ENCODE data around the gene FBXW5.

Gene FBXW5

DNA sequence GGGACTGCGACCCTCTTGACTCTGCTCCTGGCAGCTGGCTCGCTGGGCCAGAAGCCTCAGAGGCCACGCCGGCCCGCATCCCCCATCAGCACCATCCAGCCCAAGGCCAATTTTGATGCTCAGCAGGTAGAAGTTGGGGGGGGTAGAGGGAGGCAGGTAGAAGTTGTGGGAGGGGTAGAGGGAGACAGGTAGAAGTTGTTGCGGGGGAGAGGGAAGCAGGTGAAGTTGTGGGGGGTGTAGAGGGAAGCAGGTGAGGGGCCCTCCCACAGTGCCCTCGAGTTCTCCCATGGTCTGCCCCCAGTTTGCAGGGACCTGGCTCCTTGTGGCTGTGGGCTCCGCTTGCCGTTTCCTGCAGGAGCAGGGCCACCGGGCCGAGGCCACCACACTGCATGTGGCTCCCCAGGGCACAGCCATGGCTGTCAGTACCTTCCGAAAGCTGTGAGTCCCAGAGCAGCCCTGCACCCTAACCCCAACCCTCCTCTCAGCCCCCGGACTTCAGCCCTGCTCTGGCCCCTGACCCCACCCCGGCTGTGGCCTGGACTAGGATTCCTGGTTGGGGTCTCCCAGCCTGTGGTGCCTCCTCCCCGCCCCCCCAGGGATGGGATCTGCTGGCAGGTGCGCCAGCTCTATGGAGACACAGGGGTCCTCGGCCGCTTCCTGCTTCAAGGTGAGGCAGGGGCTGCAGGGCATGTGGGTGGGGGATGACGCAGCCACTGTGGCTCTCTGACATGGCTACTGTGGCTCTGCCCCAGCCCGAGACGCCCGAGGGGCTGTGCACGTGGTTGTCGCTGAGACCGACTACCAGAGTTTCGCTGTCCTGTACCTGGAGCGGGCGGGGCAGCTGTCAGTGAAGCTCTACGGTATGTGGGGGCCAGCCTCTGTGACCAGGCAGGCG is 1.0 kb upstream of the FBXW5 start:
- TF ChIP-seq, protein P1, sequence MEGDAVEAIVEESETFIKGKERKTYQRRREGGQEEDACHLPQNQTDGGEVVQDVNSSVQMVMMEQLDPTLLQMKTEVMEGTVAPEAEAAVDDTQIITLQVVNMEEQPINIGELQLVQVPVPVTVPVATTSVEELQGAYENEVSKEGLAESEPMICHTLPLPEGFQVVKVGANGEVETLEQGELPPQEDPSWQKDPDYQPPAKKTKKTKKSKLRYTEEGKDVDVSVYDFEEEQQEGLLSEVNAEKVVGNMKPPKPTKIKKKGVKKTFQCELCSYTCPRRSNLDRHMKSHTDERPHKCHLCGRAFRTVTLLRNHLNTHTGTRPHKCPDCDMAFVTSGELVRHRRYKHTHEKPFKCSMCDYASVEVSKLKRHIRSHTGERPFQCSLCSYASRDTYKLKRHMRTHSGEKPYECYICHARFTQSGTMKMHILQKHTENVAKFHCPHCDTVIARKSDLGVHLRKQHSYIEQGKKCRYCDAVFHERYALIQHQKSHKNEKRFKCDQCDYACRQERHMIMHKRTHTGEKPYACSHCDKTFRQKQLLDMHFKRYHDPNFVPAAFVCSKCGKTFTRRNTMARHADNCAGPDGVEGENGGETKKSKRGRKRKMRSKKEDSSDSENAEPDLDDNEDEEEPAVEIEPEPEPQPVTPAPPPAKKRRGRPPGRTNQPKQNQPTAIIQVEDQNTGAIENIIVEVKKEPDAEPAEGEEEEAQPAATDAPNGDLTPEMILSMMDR (IDR thresholded peaks at IDR 0.05; ENCODE audit: poor library complexity, severe bottlenecking) = no peak
- Histone ChIP-seq H3K36me3 (ENCODE audit: low read depth) (peaks cover 23% of the 10 kb centered on the region), H3K9me3 (ENCODE audit: severe bottlenecking) (no peaks in the 10 kb centered on the region), H3K27me3 (ENCODE audit: insufficient read depth, poor library complexity, severe bottlenecking) (no peaks in the 10 kb centered on the region), H3K4me1 (ENCODE audit: insufficient read depth, poor library complexity, severe bottlenecking) (peaks cover 9% of the 10 kb centered on the region), H3K27ac (ENCODE audit: poor library complexity, severe bottlenecking) (no peak overlapping the region), H3K4me3 (ENCODE audit: severe bottlenecking) (no peak overlapping the region)
- no peak for ATAC-seq (ENCODE audit: low read depth)
- DNase-seq (ENCODE audit: low spot score) = no peak

DNA sequence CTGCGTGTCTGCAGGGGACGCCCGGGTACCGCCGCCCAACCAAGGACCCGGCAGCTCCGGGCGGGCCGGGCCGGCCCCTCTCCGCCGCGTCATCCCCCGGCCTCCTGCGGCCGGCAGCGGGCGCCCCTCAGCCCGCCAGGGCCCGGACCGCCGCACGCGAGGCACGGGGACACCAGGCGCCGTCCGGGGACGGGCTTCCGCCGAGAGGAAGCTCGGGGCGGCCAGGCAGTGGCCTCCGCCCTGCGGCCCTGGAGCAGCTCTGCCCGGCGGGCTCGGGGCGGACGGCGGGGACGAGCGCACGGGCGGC is 373 bp downstream of the FBXW5 start:
- Histone ChIP-seq H3K36me3 (ENCODE audit: low read depth) (peaks cover 31% of the 10 kb centered on the region), H3K27ac (ENCODE audit: poor library complexity, severe bottlenecking) (peak overlapping the region; percentile 69), H3K27me3 (ENCODE audit: insufficient read depth, poor library complexity, severe bottlenecking) (no peaks in the 10 kb centered on the region), H3K4me1 (ENCODE audit: insufficient read depth, poor library complexity, severe bottlenecking) (peaks cover 9% of the 10 kb centered on the region), H3K4me3 (ENCODE audit: severe bottlenecking) (peak overlapping the region; percentile 98), H3K9me3 (ENCODE audit: severe bottlenecking) (no peaks in the 10 kb centered on the region)
- DNase-seq (ENCODE audit: low spot score) (peak; percentile 53), ATAC-seq (ENCODE audit: low read depth) (peak; percentile 24)
- TF ChIP-seq, protein P1 (IDR thresholded peaks at IDR 0.05; ENCODE audit: poor library complexity, severe bottlenecking) = no peak

DNA sequence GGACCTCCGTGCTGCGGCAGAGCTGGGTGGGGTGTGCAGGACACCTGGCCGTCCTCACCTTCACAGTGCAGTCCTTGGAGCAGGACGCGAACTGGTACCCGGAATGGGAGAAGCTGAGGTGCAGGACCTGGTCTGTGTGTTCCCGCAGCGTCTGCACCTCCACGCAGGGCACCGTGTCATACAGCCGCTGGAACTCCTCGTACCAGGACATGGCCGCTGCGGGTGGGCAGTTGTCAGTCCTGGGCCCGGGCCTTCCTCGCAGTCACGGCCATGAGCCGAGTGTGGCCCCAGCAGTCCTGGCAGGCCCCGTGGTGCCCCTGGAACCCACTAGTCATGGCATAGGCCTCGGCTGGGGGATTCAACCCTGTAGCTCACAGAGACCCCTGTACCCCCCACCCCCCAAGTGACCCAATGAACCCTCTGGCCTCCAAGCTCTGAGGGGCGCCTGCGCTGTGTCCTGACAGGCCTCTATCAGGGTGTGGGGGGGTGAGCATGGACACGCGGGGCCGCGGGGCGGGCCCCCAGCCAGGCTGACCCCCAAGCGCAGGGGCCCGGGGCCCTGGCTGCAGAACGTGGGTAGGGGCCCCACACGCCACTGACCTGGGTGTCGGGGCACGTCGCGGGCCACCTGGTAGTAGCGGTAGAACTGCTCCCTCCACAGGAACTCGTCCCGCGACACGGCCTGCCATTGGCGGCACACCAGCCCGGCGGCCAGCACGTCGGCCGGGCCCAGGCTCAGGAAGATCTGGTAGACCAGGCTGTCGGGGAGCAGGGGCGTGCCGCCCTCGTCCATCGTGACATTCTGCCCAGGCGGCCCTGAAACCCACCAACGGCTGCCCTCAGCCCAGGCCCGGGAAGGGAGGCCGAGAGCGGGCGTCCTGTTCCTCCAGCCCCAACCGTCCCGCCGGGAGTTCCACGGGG is 987 bp downstream of the FBXW5 start:
- no peaks in the 10 kb centered on the region for H3K9me3 ChIP-seq (ENCODE audit: severe bottlenecking)
- peak overlapping the region; percentile 98 for H3K4me3 ChIP-seq (ENCODE audit: severe bottlenecking)
- peak overlapping the region; percentile 69 for H3K27ac ChIP-seq (ENCODE audit: poor library complexity, severe bottlenecking)
- H3K27me3 ChIP-seq (ENCODE audit: insufficient read depth, poor library complexity, severe bottlenecking) = no peaks in the 10 kb centered on the region
- peak; percentile 26; the same call in 2 of the 3 replicates for ATAC-seq (ENCODE audit: low read depth)
- peak; percentile 69 for DNase-seq (ENCODE audit: low spot score)
- H3K4me1 ChIP-seq (ENCODE audit: insufficient read depth, poor library complexity, severe bottlenecking) = peaks cover 9% of the 10 kb centered on the region
- TF ChIP-seq, protein P1 (IDR thresholded peaks at IDR 0.05; ENCODE audit: poor library complexity, severe bottlenecking) = no peak
- H3K36me3 ChIP-seq (ENCODE audit: low read depth) = peaks cover 31% of the 10 kb centered on the region

DNA sequence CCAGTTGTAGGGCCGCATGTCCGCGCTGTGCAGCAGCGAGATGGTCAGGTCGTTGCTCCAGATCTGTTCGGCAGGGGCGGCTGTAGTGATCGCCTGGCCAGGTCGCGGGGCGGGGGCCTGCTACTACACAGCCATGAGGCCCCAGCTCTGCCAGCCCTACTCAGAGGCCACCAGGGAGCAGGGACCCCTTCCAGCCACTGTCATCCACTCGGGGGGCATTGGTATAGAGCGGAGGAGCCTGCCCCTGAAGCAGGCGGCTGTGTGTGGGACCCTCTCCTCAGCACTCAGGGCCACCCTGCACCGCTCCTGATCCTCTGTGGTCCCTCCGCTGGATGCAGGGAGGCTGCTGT is 1.7 kb downstream of the FBXW5 start:
- no peak for ATAC-seq (ENCODE audit: low read depth)

More for the DNA sequence above, 1.7 kb downstream of the FBXW5 start:
- TF ChIP-seq, protein P1 (IDR thresholded peaks at IDR 0.05; ENCODE audit: poor library complexity, severe bottlenecking) = no peak
- no peaks in the 10 kb centered on the region for H3K27me3 ChIP-seq (ENCODE audit: insufficient read depth, poor library complexity, severe bottlenecking)
- peak; percentile 58 for DNase-seq (ENCODE audit: low spot score)
- peak overlapping the region; percentile 69 for H3K27ac ChIP-seq (ENCODE audit: poor library complexity, severe bottlenecking)
- no peaks in the 10 kb centered on the region for H3K9me3 ChIP-seq (ENCODE audit: severe bottlenecking)
- peak overlapping the region; percentile 98 for H3K4me3 ChIP-seq (ENCODE audit: severe bottlenecking)
- peaks cover 31% of the 10 kb centered on the region for H3K36me3 ChIP-seq (ENCODE audit: low read depth)
- H3K4me1 ChIP-seq (ENCODE audit: insufficient read depth, poor library complexity, severe bottlenecking) = peaks cover 3% of the 10 kb centered on the region

Measured in RWPE2 (cell line).